Mucosa of descending colon (tissue), 3 donors: Measurements from ENCODE around the gene LRP1B. TPM values are rescaled to one million over a fixed set of nuclear protein-coding genes. Genes with fewer than 3 reads are reported as not detected.

Experiments used
- ATAC-seq: fragments of 200-7000 bp; cut with Tn5 transposase; one replicate; pipeline ENCODE4 v1.9.1; 2020; ENCODE audit warnings: mild to moderate bottlenecking, moderate library complexity
- DNase-seq, 3 donors: peaks; one replicate each; pipeline ENCODE4 v3.0.0-alpha.2; 2020
- H3K36me3 ChIP-seq: fragments of 200-600 bp; one replicate; pipeline ENCODE4 v1.8.0; 2021; ENCODE audit warnings: low read depth, mild to moderate bottlenecking
- H3K4me1 ChIP-seq: fragments of 200-600 bp; one replicate; pipeline ENCODE4 v1.8.0; 2021; ENCODE audit warnings: low read depth, mild to moderate bottlenecking
- H3K4me3 ChIP-seq: fragments of 200-600 bp; one replicate; pipeline ENCODE4 v1.8.0; 2021; ENCODE audit warnings: mild to moderate bottlenecking
- H3K9me3 ChIP-seq: fragments of 200-600 bp; one replicate; pipeline ENCODE4 v1.8.0; 2021; ENCODE audit warnings: mild to moderate bottlenecking
- intact Hi-C, 2 donors: fragments of 100-400 bp; cut with DNase I in 1 of 2; cut with micrococcal nuclease in 1 of 2; formaldehyde crosslinking; loops; one replicate each; pipeline versions ENCODE4 v1.11.0 to v1.11.1; 2022; cut with DNase I, micrococcal nuclease
- total RNA-seq, 3 donors: library from RNA; stranded (reverse); fragmentation: NEBNext Ultra II Directional in 2 of 3; extraction: Animal tissue kit (Norgen Biotek cat#: 25700) in 2 of 3; gene quantifications; one replicate each; pipeline versions ENCODE4 v1.2.1 to v1.2.4, GENCODE V29; 2021 to 2023
- TF ChIP-seq, protein P1 (sequence below): fragments of 200-600 bp; IDR thresholded peaks from one replicate; pipeline ENCODE4 v1.8.0; 2022; ENCODE audit warnings: antibody characterized with exemption, mild to moderate bottlenecking
- donor health status: DM: no; HTN: no; CAD: no; lungs with moderate emphysema.
- donor health status: DM: no; HTN: no; CAD: no.
- donor health status: DM: no; HTN: yes; CAD: no.

Gene LRP1B
- total RNA-seq, 3 donors from 2014 or later = 0.12 to 1.6 (median 0.20) TPM

DNA sequence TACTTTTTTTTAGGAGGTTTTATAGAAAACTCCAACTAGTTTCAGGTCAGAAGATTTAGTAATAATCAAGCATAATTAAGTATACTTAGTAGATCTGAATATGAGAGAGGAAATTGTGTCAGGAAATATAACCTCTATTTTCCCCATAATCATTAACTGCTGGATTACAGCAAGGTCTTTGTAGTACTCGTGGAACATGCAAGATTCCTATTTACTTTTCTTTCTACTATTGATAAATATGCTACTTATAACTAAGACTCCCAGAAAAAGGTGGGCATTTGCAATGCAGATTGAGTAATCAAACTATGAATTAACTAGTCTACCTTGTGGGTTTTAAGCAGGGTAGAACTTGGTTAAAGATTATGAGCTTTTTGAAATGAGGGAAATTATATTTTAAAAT is 570.1 kb downstream of the LRP1B start:
- intact Hi-C loops = no loop called here
- H3K4me1 ChIP-seq = no peaks in the 10 kb centered on the region
- no peaks in the 10 kb centered on the region for H3K9me3 ChIP-seq
- TF ChIP-seq, protein P1, sequence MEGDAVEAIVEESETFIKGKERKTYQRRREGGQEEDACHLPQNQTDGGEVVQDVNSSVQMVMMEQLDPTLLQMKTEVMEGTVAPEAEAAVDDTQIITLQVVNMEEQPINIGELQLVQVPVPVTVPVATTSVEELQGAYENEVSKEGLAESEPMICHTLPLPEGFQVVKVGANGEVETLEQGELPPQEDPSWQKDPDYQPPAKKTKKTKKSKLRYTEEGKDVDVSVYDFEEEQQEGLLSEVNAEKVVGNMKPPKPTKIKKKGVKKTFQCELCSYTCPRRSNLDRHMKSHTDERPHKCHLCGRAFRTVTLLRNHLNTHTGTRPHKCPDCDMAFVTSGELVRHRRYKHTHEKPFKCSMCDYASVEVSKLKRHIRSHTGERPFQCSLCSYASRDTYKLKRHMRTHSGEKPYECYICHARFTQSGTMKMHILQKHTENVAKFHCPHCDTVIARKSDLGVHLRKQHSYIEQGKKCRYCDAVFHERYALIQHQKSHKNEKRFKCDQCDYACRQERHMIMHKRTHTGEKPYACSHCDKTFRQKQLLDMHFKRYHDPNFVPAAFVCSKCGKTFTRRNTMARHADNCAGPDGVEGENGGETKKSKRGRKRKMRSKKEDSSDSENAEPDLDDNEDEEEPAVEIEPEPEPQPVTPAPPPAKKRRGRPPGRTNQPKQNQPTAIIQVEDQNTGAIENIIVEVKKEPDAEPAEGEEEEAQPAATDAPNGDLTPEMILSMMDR = no peak
- DNase-seq (no peak), ATAC-seq (no peak)
- H3K36me3 ChIP-seq = no peaks in the 10 kb centered on the region
- H3K4me3 ChIP-seq = no peak overlapping the region

DNA sequence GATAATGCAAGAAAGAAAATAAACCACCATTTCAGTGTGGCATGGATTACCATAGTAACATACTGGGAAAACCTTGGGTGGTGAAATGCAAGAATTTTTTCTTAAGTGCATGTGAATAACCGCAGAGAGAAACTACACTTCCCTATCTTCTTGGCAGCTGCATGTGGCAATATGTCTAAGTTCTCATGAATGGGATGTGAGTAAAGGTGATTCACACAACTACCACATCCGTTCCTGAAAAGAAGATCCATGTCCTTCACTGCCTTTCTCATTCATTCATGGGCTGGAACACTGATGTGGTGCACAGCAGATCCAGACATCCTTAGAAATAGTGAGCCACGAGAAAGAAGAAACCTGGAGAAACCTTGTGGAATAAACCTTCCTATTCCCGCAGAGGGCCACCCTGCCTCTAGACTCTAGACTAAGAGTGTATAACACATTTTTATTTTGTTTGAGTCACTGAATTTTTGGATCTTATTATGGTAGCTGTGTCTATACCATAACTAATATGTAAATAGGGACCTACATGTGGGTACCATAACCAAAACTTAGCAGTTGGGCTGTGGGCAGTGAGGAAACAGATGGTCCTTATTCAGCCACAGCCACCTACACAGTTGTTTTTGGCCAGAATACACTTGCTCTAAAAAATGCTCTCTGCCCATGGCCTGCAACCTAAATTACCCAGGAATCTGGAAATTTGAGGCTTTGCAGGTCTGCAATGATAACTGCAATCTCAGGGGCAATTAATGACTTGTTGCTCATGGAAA is 573.3 kb downstream of the LRP1B start:
- H3K36me3 ChIP-seq = no peaks in the 10 kb centered on the region
- no peaks in the 10 kb centered on the region for H3K9me3 ChIP-seq
- no peak overlapping the region for H3K4me3 ChIP-seq
- ATAC-seq (no peak), DNase-seq (no peak)
- TF ChIP-seq, protein P1 = no peak
- intact Hi-C loops = no loop called here
- H3K4me1 ChIP-seq = no peaks in the 10 kb centered on the region

DNA sequence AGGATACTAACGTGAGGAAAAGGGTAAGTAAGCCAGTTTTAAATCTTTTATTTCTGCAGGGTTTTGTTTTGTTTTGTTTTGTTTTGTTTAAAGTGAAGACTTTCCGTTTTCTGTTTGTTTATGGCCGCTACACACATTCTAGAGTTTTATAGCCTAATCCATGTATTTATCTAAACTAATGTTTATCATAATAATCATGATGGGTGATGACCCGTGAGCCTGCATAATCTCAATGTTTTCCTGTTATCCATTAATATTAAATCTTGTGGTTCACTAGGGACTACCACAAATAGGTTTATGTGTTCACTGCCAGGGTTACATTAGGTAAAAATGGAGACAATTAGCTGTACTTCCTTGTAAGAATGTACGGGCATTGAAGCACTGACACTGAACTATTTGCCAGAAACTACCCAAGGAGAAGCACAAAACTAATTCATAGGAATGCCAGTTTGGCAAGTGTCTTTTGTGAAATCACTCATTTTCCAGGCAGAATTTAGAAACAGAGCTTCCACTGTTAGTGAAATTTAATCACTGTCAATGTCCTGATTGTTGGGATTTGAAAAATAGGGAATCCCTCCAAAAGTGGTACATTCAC is 574.8 kb downstream of the LRP1B start:
- ATAC-seq (no peak), DNase-seq (no peak)
- H3K36me3 ChIP-seq = no peaks in the 10 kb centered on the region
- H3K4me3 ChIP-seq = no peak overlapping the region
- TF ChIP-seq, protein P1 = no peak
- H3K9me3 ChIP-seq = no peaks in the 10 kb centered on the region
- no peaks in the 10 kb centered on the region for H3K4me1 ChIP-seq
- intact Hi-C loops = no loop called here

DNA sequence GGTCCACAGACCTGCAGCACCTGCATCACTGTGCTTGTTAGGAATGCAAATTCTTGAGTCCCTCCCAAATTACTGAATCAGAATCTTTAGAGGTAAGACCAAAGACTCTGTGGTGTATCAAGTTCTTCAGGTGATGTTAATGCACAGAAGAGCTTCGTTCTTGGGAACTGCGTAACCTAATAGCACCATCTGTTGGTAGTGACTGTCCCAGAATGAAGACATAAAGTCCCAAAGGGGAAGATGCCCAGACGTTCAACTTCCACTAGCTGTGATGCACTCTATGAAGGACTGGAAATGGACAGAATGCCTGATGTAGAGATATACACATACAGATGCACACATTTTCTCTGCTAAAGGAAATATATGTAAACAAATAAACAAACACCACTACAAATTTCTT is 576.0 kb downstream of the LRP1B start:
- DNase-seq (peak in 1 of 3 donors; percentile 7), ATAC-seq (peak; percentile 22)
- H3K4me1 ChIP-seq = no peaks in the 10 kb centered on the region
- no peaks in the 10 kb centered on the region for H3K36me3 ChIP-seq
- TF ChIP-seq, protein P1 = no peak
- H3K4me3 ChIP-seq = no peak overlapping the region
- no peaks in the 10 kb centered on the region for H3K9me3 ChIP-seq
- intact Hi-C loops = no loop called here

DNA sequence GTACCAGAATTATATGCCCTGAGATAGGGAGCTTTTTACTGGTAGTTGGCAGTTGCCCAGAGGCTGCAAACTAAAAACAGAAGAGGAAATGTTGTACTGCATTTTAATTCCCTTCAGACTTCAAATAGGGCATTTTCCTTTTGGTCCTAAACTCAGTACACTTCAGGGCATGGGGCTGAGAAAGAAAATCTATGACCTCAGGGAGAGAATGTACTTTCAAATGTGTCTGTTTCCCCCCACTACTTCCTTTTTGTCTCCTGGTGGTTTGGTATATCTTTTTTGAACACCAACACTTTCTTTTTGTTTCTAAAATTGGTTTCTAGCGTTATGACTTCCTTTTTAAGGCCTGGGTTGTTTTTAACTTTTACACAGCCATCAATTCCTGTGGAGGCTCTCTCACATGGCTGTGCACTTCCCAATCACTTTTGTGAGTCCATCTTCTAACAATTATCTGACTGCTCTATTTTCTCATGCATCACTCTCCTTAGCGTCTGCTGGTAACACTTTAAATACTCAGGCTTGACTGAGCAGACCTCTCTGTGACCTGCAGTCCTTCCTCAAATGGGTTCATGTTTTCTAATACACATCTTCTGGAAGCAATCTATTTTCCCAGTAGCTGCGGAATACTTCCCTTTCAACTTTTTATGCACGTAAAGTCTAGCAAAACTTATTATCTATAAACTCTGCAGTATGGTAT is 596.0 kb downstream of the LRP1B start:
- DNase-seq (no peak), ATAC-seq (no peak)
- Histone ChIP-seq H3K4me3 (no peak overlapping the region), H3K36me3 (no peaks in the 10 kb centered on the region), H3K4me1 (no peaks in the 10 kb centered on the region), H3K9me3 (no peaks in the 10 kb centered on the region)
- TF ChIP-seq, protein P1 = no peak
- intact Hi-C loops = no loop called here
